AG09319 (cell line): ENCODE measurements around the gene KCTD5.
"Not testable (repeated sequence)": the region's sequence is repeated elsewhere in the genome, so short reads cannot be mapped to it uniquely, and the experiment has no call there.

Experiments used
- DNase-seq: peaks from one replicate; pipeline ENCODE4 v3.0.0-alpha.2; 2010; ENCODE audit warnings: low read depth; ENCODE audit errors: extremely low read depth
- CTCF ChIP-seq: IDR thresholded peaks from 2 replicates; pipeline ENCODE4 v1.5.1; 2011; ENCODE audit warnings: low read depth, mild to moderate bottlenecking, inconsistent platforms, low read length, moderate library complexity

The KCTD5 gene

GRCh38 chr16:2660755-2661373 lies 21.5 kb upstream of the KCTD5 start:
- DNase-seq = not testable (repeated sequence)
- peak; percentile 41 for TF ChIP-seq CTCF

- no peak for TF ChIP-seq CTCF
- DNase-seq = no peak
These were observed 18.5 kb upstream of the KCTD5 start for GRCh38 chr16:2663553-2664546.

GRCh38 chr16:2664574-2664982 lies 17.7 kb upstream of the KCTD5 start:
- no peak for DNase-seq
- no peak for TF ChIP-seq CTCF

GRCh38 chr16:2666671-2667070 lies 15.7 kb upstream of the KCTD5 start:
- not testable (repeated sequence) for DNase-seq

GRCh38 chr16:2669587-2669986 lies 12.7 kb upstream of the KCTD5 start:
- DNase-seq = not testable (repeated sequence)

GRCh38 chr16:2670017-2670416 lies 12.3 kb upstream of the KCTD5 start:
- not testable (repeated sequence) for DNase-seq
- TF ChIP-seq CTCF = peak; percentile 60

- TF ChIP-seq CTCF = peak; percentile 14; the same call in 1 of the 2 replicates
- DNase-seq = not testable (repeated sequence)
These were observed 11.1 kb upstream of the KCTD5 start for GRCh38 chr16:2671193-2671592.

GRCh38 chr16:2671741-2672140 lies 10.6 kb upstream of the KCTD5 start:
- no peak for DNase-seq
- TF ChIP-seq CTCF = no peak
